HepG2 (cell line): ENCODE data around the gene RANGRF. TPM values are rescaled to one million over a fixed set of nuclear protein-coding genes. Genes with fewer than 3 reads are reported as not detected.

Experiments used
- ISX ChIP-seq: sonication (generic); formaldehyde crosslinking; conservative IDR thresholded peaks from 2 replicates; pipeline ENCODE4 v1.5.0; 2020; ENCODE audit warnings: missing genetic modification reagents
- MIER3 ChIP-seq: IDR thresholded peaks from 2 replicates; pipeline ENCODE4 v1.6.1; 2016; ENCODE audit warnings: missing compliant biosample characterization, borderline replicate concordance
- NBN ChIP-seq: fragments of 450-650 bp; conservative IDR thresholded peaks from 2 replicates; pipeline ENCODE4 v1.6.1; 2017
- NONO ChIP-seq, 2 experiments: fragments of 450-650 bp in 1 of 2; sonication (generic) in 1 of 2; formaldehyde crosslinking in 1 of 2; IDR thresholded peaks in 1 of 2; conservative IDR thresholded peaks in 1 of 2; 2 replicates each; pipeline versions ENCODE4 v1.6.1 to v1.8.0; 2017 to 2022; ENCODE audit warnings: mild to moderate bottlenecking in 1 of 2, missing genetic modification reagents in 1 of 2, moderate library complexity in 1 of 2
- NPAS2 ChIP-seq: sonication (generic); formaldehyde crosslinking; IDR thresholded peaks from 2 replicates; pipeline ENCODE4 v1.8.0; 2022; ENCODE audit warnings: mild to moderate bottlenecking, missing genetic modification reagents, borderline replicate concordance
- NR2F6 ChIP-seq, 2 experiments: IDR thresholded peaks; 2 replicates each; pipeline ENCODE4 v1.6.1; 2016; ENCODE audit warnings: antibody characterized with exemption in 1 of 2, mild to moderate bottlenecking in 1 of 2
- PRMT3 ChIP-seq: sonication (generic); formaldehyde crosslinking; IDR thresholded peaks from 2 replicates; pipeline ENCODE4 v1.8.1; 2022; ENCODE audit warnings: low read depth, mild to moderate bottlenecking, moderate library complexity, missing genetic modification reagents, borderline replicate concordance
- RXRB ChIP-seq: IDR thresholded peaks from 2 replicates; pipeline ENCODE4 v1.6.1; 2016; ENCODE audit warnings: borderline replicate concordance, missing genetic modification reagents, missing compliant biosample characterization
- SPEN ChIP-seq: sonication (generic); formaldehyde crosslinking; IDR thresholded peaks from 2 replicates; pipeline ENCODE4 v1.5.1; 2020; ENCODE audit warnings: low read depth, mild to moderate bottlenecking, missing genetic modification reagents
- ZNF230 ChIP-seq: sonication (generic); formaldehyde crosslinking; IDR thresholded peaks from 2 replicates; pipeline ENCODE4 v1.4.0; 2020; ENCODE audit warnings: mild to moderate bottlenecking, missing genetic modification reagents
- ZNF850 ChIP-seq: sonication (generic); formaldehyde crosslinking; conservative IDR thresholded peaks from 2 replicates; pipeline ENCODE4 v1.9.0; 2021; ENCODE audit warnings: mild to moderate bottlenecking, missing genetic modification reagents
- polyA plus RNA-seq, 8 experiments: library from polyadenylated mRNA; depleted of rRNA in 3 of 8; stranded (reverse) in 7 of 8; unstranded in 1 of 8; fragments of >200 nt; fragmentation: Illumina TruSeq in 4 of 8; extraction: Trizol in 4 of 8; gene quantifications; 2 replicates each; pipeline versions ENCODE4 v1.2.1 to v1.2.3, GENCODE V29; 2011 to 2016; ENCODE audit warnings: low read depth in 4 of 8, missing spikeins in 1 of 8, mixed read lengths in 1 of 8; ENCODE audit not compliant: insufficient read depth in 1 of 8
- total RNA-seq, 5 experiments: library from RNA; depleted of rRNA; stranded (reverse); fragments of >200 nt; fragmentation: Illumina TruSeq; extraction: Trizol; gene quantifications; 2 replicates each; pipeline ENCODE4 v1.2.3, GENCODE V29; 2016; ENCODE audit warnings: low read depth in 1 of 5
- TF ChIP-seq, protein P1 (sequence below): sonication (generic); formaldehyde crosslinking; conservative IDR thresholded peaks from 2 replicates; pipeline ENCODE4 v1.8.0; 2022; ENCODE audit warnings: missing genetic modification reagents
- TF ChIP-seq, protein P2 (sequence below): sonication (generic); formaldehyde crosslinking; IDR thresholded peaks from 2 replicates; pipeline ENCODE4 v1.5.1; 2020; ENCODE audit warnings: missing genetic modification reagents, mild to moderate bottlenecking, borderline replicate concordance
- TF ChIP-seq, protein P3 (sequence below): sonication (generic); formaldehyde crosslinking; conservative IDR thresholded peaks from 2 replicates; pipeline ENCODE4 v1.4.0; 2020; ENCODE audit warnings: missing genetic modification reagents
- TF ChIP-seq, protein P4 (sequence below), 2 experiments: sonication (generic) in 1 of 2; formaldehyde crosslinking in 1 of 2; IDR thresholded peaks; 2 replicates each; pipeline versions ENCODE4 v1.5.1 to v1.6.1; 2011 to 2020; ENCODE audit warnings: borderline replicate concordance in 1 of 2, low read depth in 1 of 2, low read length in 1 of 2, mild to moderate bottlenecking in 1 of 2, missing genetic modification reagents in 1 of 2, moderate library complexity in 1 of 2
- TF ChIP-seq, protein P5 (sequence below): sonication (generic); formaldehyde crosslinking; IDR thresholded peaks from 2 replicates; pipeline ENCODE4 v1.4.0; 2020; ENCODE audit warnings: missing genetic modification reagents
- TF ChIP-seq, protein P6 (sequence below): sonication (generic); formaldehyde crosslinking; IDR thresholded peaks from 2 replicates; pipeline ENCODE4 v1.4.0; 2020; ENCODE audit warnings: missing genetic modification reagents, borderline replicate concordance

The RANGRF gene
- total and polyA plus RNA-seq, 2 of the 13 experiments (the other 11 are each of a cell fraction or from before 2014, with no cell fraction given) = 18.6 to 40.7 TPM

DNA sequence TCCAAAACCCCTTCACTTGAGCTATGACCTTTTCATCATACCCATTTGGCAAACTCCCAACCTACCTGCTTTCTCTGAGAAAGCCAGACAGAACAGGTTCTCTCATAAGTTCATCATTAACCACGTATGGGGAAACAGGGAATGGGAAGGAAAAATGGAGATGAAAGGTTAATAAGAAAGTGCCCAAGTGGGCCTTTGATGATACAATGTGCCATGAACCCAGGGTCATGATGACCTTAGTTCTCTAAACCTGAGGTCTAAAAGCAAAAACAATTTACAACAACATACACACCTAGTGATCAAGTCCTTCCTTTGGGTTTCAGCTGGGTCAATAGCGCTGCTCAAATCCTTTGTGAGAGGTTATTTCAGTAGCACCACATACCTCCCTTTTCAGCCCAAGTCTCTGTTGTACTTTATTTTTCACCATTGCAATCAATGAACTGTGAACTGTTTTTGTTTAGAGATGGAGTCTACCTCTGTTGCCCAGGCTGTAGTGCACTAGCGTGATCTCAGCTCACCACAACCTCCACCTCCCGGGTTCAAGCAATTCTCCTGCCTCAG lies 14.5 kb upstream of the RANGRF start (continued):
- TF ChIP-seq PRMT3 = no peak
- no peak for TF ChIP-seq ISX (CRISPR knock-in tag)
- TF ChIP-seq NR2F6 (IDR thresholded peaks at IDR 0.05) = peak; percentile 95
- TF ChIP-seq NR2F6 (CRISPR knock-in tag; IDR thresholded peaks at IDR 0.05) = peak; percentile 96
- no peak for TF ChIP-seq MIER3
- TF ChIP-seq, protein P1, sequence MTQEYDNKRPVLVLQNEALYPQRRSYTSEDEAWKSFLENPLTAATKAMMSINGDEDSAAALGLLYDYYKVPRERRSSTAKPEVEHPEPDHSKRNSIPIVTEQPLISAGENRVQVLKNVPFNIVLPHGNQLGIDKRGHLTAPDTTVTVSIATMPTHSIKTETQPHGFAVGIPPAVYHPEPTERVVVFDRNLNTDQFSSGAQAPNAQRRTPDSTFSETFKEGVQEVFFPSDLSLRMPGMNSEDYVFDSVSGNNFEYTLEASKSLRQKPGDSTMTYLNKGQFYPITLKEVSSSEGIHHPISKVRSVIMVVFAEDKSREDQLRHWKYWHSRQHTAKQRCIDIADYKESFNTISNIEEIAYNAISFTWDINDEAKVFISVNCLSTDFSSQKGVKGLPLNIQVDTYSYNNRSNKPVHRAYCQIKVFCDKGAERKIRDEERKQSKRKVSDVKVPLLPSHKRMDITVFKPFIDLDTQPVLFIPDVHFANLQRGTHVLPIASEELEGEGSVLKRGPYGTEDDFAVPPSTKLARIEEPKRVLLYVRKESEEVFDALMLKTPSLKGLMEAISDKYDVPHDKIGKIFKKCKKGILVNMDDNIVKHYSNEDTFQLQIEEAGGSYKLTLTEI (CRISPR knock-in tag) = no peak
- TF ChIP-seq ZNF230 (CRISPR knock-in tag) = no peak
- no peak for TF ChIP-seq SPEN (CRISPR knock-in tag)
- peak; percentile 98 for TF ChIP-seq RXRB (CRISPR knock-in tag)
- TF ChIP-seq, protein P2, sequence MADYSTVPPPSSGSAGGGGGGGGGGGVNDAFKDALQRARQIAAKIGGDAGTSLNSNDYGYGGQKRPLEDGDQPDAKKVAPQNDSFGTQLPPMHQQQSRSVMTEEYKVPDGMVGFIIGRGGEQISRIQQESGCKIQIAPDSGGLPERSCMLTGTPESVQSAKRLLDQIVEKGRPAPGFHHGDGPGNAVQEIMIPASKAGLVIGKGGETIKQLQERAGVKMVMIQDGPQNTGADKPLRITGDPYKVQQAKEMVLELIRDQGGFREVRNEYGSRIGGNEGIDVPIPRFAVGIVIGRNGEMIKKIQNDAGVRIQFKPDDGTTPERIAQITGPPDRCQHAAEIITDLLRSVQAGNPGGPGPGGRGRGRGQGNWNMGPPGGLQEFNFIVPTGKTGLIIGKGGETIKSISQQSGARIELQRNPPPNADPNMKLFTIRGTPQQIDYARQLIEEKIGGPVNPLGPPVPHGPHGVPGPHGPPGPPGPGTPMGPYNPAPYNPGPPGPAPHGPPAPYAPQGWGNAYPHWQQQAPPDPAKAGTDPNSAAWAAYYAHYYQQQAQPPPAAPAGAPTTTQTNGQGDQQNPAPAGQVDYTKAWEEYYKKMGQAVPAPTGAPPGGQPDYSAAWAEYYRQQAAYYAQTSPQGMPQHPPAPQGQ (CRISPR knock-in tag) = no peak
- TF ChIP-seq NPAS2 (CRISPR knock-in tag) = no peak
- TF ChIP-seq, protein P3, sequence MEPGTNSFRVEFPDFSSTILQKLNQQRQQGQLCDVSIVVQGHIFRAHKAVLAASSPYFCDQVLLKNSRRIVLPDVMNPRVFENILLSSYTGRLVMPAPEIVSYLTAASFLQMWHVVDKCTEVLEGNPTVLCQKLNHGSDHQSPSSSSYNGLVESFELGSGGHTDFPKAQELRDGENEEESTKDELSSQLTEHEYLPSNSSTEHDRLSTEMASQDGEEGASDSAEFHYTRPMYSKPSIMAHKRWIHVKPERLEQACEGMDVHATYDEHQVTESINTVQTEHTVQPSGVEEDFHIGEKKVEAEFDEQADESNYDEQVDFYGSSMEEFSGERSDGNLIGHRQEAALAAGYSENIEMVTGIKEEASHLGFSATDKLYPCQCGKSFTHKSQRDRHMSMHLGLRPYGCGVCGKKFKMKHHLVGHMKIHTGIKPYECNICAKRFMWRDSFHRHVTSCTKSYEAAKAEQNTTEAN (CRISPR knock-in tag) = peak; percentile 81
- no peak for TF ChIP-seq NBN
- no peak for TF ChIP-seq NONO (IDR thresholded peaks at IDR 0.05)
- peak; percentile 65; the same call in 1 of the 2 replicates for TF ChIP-seq NONO (CRISPR knock-in tag; conservative IDR thresholded peaks at IDR 0.05)
- TF ChIP-seq ZNF850 (CRISPR knock-in tag) = 0 out of 2 replicates have a peak, but pooled peaks have one; percentile 43
- TF ChIP-seq, protein P4, sequence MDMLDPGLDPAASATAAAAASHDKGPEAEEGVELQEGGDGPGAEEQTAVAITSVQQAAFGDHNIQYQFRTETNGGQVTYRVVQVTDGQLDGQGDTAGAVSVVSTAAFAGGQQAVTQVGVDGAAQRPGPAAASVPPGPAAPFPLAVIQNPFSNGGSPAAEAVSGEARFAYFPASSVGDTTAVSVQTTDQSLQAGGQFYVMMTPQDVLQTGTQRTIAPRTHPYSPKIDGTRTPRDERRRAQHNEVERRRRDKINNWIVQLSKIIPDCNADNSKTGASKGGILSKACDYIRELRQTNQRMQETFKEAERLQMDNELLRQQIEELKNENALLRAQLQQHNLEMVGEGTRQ (IDR thresholded peaks at IDR 0.05; ENCODE audit: low read depth, low read length) = no peak
- TF ChIP-seq, protein P4 (CRISPR knock-in tag; IDR thresholded peaks at IDR 0.05; ENCODE audit: borderline replicate concordance) = no peak
- TF ChIP-seq, protein P5, sequence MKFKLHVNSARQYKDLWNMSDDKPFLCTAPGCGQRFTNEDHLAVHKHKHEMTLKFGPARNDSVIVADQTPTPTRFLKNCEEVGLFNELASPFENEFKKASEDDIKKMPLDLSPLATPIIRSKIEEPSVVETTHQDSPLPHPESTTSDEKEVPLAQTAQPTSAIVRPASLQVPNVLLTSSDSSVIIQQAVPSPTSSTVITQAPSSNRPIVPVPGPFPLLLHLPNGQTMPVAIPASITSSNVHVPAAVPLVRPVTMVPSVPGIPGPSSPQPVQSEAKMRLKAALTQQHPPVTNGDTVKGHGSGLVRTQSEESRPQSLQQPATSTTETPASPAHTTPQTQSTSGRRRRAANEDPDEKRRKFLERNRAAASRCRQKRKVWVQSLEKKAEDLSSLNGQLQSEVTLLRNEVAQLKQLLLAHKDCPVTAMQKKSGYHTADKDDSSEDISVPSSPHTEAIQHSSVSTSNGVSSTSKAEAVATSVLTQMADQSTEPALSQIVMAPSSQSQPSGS (CRISPR knock-in tag) = no peak; the same call in 1 of the 2 replicates
- TF ChIP-seq, protein P6, sequence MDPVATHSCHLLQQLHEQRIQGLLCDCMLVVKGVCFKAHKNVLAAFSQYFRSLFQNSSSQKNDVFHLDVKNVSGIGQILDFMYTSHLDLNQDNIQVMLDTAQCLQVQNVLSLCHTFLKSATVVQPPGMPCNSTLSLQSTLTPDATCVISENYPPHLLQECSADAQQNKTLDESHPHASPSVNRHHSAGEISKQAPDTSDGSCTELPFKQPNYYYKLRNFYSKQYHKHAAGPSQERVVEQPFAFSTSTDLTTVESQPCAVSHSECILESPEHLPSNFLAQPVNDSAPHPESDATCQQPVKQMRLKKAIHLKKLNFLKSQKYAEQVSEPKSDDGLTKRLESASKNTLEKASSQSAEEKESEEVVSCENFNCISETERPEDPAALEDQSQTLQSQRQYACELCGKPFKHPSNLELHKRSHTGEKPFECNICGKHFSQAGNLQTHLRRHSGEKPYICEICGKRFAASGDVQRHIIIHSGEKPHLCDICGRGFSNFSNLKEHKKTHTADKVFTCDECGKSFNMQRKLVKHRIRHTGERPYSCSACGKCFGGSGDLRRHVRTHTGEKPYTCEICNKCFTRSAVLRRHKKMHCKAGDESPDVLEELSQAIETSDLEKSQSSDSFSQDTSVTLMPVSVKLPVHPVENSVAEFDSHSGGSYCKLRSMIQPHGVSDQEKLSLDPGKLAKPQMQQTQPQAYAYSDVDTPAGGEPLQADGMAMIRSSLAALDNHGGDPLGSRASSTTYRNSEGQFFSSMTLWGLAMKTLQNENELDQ (CRISPR knock-in tag) = no peak
